ENCODE results near the gene DST.

DNA sequence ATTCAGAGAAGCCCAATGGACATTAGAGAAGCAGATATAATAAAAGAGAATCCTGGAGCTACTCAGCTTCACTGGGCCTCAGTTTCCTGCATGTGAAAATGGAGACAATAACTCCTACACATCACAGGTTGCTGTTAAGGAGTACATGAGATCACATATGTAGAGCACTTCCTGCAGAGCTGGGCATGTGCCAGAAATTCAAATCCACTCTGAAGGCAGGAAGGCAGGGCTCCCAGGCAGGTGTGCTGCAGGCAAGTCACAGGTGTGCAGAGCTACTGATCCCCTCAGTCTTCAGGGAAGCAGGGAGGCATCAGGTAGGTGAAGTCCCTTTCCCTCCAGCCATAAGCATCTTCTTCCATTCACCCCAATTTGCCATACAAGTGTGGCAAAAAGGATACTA lies 48.0 kb downstream of the DST start:
- TF ChIP-seq, protein P1, sequence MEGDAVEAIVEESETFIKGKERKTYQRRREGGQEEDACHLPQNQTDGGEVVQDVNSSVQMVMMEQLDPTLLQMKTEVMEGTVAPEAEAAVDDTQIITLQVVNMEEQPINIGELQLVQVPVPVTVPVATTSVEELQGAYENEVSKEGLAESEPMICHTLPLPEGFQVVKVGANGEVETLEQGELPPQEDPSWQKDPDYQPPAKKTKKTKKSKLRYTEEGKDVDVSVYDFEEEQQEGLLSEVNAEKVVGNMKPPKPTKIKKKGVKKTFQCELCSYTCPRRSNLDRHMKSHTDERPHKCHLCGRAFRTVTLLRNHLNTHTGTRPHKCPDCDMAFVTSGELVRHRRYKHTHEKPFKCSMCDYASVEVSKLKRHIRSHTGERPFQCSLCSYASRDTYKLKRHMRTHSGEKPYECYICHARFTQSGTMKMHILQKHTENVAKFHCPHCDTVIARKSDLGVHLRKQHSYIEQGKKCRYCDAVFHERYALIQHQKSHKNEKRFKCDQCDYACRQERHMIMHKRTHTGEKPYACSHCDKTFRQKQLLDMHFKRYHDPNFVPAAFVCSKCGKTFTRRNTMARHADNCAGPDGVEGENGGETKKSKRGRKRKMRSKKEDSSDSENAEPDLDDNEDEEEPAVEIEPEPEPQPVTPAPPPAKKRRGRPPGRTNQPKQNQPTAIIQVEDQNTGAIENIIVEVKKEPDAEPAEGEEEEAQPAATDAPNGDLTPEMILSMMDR (IDR thresholded peaks at IDR 0.05 in 2 of 3, conservative IDR thresholded peaks at IDR 0.05 in 1 of 3; ENCODE audit: borderline replicate concordance in 1 of 3, insufficient read depth in 1 of 3, low read depth in 2 of 3, low read length in 2 of 3) = no peak
- TF ChIP-seq POLR2A (IDR thresholded peaks at IDR 0.05; ENCODE audit: borderline replicate concordance, extremely low read depth, insufficient read depth, insufficient read length) = no peak
- TF ChIP-seq SP1 (IDR thresholded peaks at IDR 0.05; ENCODE audit: low read depth) = no peak
- TF ChIP-seq POLR2AphosphoS5 (IDR thresholded peaks at IDR 0.05; ENCODE audit: low read depth, low read length) = no peak
- TF ChIP-seq, protein P2, sequence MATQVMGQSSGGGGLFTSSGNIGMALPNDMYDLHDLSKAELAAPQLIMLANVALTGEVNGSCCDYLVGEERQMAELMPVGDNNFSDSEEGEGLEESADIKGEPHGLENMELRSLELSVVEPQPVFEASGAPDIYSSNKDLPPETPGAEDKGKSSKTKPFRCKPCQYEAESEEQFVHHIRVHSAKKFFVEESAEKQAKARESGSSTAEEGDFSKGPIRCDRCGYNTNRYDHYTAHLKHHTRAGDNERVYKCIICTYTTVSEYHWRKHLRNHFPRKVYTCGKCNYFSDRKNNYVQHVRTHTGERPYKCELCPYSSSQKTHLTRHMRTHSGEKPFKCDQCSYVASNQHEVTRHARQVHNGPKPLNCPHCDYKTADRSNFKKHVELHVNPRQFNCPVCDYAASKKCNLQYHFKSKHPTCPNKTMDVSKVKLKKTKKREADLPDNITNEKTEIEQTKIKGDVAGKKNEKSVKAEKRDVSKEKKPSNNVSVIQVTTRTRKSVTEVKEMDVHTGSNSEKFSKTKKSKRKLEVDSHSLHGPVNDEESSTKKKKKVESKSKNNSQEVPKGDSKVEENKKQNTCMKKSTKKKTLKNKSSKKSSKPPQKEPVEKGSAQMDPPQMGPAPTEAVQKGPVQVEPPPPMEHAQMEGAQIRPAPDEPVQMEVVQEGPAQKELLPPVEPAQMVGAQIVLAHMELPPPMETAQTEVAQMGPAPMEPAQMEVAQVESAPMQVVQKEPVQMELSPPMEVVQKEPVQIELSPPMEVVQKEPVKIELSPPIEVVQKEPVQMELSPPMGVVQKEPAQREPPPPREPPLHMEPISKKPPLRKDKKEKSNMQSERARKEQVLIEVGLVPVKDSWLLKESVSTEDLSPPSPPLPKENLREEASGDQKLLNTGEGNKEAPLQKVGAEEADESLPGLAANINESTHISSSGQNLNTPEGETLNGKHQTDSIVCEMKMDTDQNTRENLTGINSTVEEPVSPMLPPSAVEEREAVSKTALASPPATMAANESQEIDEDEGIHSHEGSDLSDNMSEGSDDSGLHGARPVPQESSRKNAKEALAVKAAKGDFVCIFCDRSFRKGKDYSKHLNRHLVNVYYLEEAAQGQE (IDR thresholded peaks at IDR 0.05; ENCODE audit: low read depth) = no peak
